GM15510 (cell line): ENCODE measurements around the gene NECTIN4.

Experiments used
- POLR2A ChIP-seq: IDR thresholded peaks from 3 replicates; pipeline ENCODE4 v1.6.1; 2011; ENCODE audit warnings: borderline replicate concordance; ENCODE audit not compliant: insufficient read length; ENCODE audit errors: extremely low read depth

NECTIN4 gene

GRCh38 chr1:161061419-161061818, 27.9 kb downstream of the NECTIN4 start:
- no peak for TF ChIP-seq POLR2A

DNA sequence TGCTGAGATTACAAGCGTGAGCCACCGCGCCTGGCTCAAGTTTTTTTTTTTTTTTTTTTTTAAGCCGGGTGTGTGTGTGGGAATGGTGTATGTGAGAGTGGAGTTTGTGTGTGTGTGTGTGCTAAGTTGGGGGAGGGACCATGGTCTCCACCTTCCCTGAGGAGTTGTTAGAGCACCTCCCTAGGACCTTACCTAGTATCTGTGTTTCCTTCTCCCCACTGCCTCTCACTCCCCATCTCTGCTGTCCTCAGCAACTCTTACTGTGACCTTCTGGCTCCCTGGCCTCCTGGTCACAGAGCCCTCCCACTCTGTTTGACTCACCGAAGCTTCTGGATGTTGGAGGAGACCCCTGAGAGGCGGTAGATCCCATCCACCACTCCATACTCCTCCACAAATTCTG, 30.1 kb downstream of the NECTIN4 start:
- no peak for TF ChIP-seq POLR2A

DNA sequence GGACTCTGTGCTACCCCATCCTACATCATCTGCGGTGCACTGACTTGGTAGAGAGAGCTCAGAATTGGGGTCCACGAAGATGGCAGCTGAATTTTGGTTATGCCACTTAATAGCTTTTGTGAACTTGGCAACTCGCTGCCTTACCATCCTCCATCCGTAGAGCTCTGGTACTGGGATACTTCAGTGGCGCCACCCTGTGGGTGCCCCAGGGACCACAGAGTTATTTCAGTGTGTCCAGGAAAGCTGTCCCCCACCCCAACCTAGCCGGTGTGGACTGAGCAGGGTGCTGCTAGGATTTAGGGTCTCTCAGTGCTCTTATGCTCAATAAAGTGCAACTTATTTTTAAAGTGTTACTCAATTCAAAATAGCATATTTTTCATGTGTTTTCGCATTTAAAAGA, 34.6 kb downstream of the NECTIN4 start:
- TF ChIP-seq POLR2A, result no peak

GRCh38 chr1:161054232-161054631, 35.1 kb downstream of the NECTIN4 start:
- no peak for TF ChIP-seq POLR2A

DNA sequence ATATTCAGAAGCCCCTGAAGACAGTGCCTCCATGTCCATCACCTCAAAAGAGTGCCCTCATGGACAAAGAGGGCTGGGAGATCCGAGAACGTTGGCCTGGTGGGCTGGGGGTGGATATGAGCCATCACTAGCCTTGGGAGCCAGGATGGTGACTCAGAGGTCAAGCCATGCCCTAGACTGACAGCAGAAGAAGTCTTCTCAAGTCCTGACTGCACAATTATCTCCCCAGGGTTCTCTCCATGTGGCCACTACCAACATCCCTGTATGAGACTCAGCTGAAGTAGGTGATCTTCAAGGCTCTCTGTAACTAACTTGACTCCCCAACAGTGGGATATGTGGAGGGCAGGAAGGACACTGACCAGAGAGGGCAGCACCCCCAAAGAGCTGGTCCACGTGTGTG, 36.5 kb downstream of the NECTIN4 start:
- no peak for TF ChIP-seq POLR2A

- TF ChIP-seq POLR2A, result no peak
Observed at GRCh38 chr1:161051219-161051618, 38.1 kb downstream of the NECTIN4 start.

DNA sequence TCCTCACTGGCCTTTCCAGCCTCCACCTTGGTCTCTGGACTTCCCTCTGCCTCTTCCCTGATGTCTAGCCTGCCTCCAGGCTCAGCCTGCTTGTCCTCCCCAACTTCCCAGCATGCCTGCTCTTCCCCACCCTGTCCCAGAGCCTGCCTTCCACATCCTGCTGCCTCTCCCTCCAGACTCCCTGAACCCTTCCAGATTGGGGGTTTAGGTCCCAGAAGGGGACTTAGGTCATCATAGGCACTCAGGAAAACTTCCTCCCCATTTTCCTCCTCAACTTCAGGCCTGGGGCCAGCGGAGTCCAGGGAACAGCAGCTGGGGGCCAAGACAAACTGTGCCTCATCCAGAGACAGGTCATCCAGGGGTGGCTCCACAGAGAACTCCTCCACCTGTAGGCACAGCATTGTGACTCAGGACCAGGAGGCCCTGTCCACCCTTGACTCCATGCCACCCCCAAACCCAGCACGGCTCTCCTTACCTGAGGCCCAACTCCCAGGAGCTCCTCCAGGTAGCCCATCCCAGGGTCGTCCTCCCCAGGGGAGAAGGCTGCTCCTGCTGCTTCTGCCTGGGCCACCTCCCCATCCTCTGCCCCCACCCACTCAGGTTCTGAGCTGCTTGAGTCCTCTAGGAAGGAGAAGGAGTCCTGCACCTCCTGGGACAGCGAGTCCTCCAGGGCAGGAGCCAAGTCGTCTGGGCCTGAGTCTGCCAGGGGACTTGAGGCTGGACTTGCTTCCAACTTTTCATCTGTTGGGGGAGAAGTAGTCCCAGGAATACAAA, 40.2 kb downstream of the NECTIN4 start:
- TF ChIP-seq POLR2A, result no peak

DNA sequence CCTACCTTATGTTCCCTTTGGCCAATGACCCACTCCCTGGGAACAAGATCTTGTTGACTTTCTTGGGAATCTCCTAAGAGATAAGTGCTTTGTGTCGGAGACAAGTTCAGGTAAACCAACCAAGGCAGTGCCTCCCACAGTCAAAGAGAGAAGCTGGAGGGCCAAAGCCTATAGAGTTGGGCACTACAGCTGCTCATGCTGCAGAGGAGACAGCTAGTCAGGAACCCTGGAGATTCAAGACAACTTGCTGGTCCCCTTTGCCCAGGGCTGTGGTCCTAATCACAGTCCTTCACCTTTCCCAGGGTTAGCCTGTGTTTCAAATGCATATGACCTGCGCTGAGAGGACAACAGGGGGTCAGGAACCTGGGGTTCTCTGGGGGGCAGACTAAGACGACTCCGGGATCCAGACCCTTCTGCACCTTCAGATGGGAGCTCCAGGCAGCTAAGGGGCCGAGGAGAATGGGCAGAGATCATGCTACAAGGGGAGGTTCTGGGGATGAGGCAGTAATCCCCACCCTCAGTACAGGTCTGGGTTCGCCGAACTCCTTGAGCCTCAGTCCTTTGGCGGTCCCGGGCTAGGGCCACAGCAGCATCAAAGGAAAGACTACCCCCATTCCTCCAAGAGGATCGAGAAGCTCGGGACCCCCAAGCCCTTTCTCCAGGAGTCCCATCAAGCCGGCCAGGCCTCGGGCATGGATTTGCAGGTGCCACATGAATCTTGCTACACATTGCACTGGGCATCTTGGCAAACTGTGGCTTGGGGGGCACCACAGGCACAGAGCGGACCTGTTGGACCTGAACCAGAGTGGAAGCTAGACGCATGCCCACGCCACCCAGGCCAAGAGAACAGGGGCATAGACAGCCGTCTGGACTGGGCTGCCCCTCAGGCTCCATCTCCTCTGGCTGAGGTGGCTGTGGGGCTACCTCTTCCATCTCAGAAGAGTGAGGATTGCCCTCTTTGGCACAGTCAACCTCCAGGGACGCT, 41.6 kb downstream of the NECTIN4 start:
- TF ChIP-seq POLR2A, result no peak

DNA sequence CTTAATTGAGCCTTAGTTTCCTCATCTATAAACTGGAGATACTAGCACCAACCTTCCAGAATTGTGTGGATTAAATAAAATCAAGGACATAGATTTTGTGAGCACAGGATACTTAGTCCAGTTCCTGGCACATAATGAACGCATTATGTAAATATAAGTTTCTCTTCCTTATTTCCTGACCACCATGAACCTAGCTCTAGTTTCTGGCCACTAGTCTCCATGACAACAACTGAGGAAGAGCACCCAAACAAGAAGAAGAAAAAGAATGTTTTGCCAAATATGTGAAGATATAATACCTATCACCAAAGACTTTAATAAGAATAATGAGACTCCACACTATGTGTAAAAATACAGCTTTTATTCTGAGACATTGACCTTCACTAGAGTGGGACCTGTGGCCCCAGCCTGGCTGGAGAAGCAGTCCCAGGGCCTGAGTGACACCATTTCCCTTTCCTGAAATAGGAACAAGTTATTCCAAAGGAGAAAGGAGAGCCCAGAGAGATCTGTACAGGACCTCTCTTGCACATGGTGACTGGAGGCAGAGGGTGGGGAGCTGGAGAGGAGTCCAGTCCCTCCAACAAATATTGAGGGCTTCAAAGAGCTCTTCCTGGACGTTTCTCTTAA, 42.6 kb downstream of the NECTIN4 start:
- no peak for TF ChIP-seq POLR2A

DNA sequence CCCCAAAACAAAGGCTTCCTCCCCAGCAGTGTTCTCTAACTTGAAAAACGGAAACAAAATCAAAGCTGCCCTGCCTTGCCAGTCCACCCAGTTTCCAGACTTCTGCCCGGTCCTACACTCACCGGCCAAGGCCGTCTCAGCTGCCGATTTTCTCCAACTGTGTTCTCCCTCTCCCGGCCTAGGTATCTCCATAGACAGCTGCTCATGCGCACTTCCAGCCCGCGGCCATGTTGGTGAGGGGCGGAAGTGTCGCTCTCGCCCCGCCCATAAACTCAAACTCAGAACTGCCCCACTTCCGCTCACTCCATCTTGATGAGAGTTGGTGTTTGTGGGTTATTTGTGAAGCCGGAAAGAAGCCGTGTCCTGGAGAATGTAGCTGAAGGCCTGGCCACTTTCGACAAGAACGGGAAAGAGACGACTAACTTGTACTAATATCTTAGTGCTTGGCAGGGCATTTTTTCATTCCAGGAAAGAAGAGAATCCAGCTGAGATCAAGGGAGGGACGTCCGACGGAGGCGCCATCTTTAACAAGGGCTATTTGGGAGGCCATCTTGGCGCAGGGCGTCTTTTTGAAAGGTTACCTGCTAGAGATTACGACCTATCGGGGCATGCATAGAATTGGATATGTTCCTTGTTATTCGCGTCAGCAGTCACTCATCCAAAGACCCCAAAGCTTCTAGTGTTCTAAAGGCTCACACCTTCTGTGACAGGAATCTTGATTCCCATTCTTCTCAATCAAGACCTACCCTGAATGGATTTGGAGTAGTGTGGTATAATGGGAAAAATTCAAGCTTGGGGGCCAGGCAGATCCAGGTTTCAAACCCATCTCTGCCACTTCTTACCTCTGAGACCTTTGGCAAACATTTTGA, 43.4 kb downstream of the NECTIN4 start, which contains the start of gene USF1:
Gene USF1, minus strand, starts transcription at position 242 of the 869 bp plus-strand sequence. CDS start 2,702 bp downstream, outside the sequence.
- peak; percentile 69 for TF ChIP-seq POLR2A

GRCh38 chr1:161044908-161045735, 44.2 kb downstream of the NECTIN4 start:
- TF ChIP-seq POLR2A, result peak; percentile 42

DNA sequence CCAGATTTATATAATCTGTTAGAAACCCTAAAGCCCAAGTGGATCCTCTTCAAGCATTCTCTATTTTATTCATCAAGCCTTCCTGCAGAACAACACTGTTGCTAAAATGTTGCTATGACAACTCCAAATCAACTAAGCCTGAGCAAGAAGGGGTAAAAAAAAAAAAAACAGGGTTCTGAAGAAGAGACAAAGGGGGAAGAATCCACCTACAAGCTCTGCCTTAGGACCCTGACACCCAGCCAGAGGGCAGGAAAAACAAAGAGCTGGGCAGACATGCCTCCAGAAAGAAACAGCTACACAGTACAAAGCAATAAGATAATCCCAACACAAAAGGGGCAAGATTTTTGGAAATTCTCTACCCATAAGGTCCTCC, 44.8 kb downstream of the NECTIN4 start:
- no peak for TF ChIP-seq POLR2A

GRCh38 chr1:161039546-161039945, 49.8 kb downstream of the NECTIN4 start:
- no peak for TF ChIP-seq POLR2A
